Measurements from ENCODE around the gene EPB41L4B.
"Not testable (repeated sequence)": the region's sequence is repeated elsewhere in the genome, so short reads cannot be mapped to it uniquely, and the experiment has no call there.

Gene EPB41L4B

GRCh38 chr9:109166171-109166770, 154.6 kb downstream of the EPB41L4B start:
- no peak for DNase-seq (ENCODE audit: low read depth in 2 of 2)

GRCh38 chr9:109164042-109164441, 156.8 kb downstream of the EPB41L4B start:
- no peak for DNase-seq (ENCODE audit: low read depth in 2 of 2)

GRCh38 chr9:109163194-109163593, 157.7 kb downstream of the EPB41L4B start:
- DNase-seq (ENCODE audit: low read depth in 2 of 2), result no peak

GRCh38 chr9:109162677-109163076, 158.2 kb downstream of the EPB41L4B start:
- DNase-seq (ENCODE audit: low read depth in 2 of 2), result no peak

- DNase-seq (ENCODE audit: low read depth in 2 of 2), result no peak
Measured at GRCh38 chr9:109161471-109161870, 159.4 kb downstream of the EPB41L4B start.

GRCh38 chr9:109159583-109159982, 161.3 kb downstream of the EPB41L4B start:
- DNase-seq (ENCODE audit: low read depth in 2 of 2), result no peak

GRCh38 chr9:109158651-109159050, 162.2 kb downstream of the EPB41L4B start:
- DNase-seq (ENCODE audit: low read depth in 2 of 2), result no peak

GRCh38 chr9:109156708-109157107, 164.2 kb downstream of the EPB41L4B start:
- DNase-seq (ENCODE audit: low read depth in 2 of 2), result no peak

GRCh38 chr9:109150925-109151545, 169.8 kb downstream of the EPB41L4B start:
- DNase-seq (ENCODE audit: low read depth in 2 of 2), result no peak

- DNase-seq (ENCODE audit: low read depth in 2 of 2), result no peak
Measured at GRCh38 chr9:109149722-109150121, 171.1 kb downstream of the EPB41L4B start.

- no peak for DNase-seq (ENCODE audit: low read depth in 2 of 2)
Measured at GRCh38 chr9:109149089-109149488, 171.8 kb downstream of the EPB41L4B start.

GRCh38 chr9:109145051-109145450, 175.8 kb downstream of the EPB41L4B start:
- DNase-seq (ENCODE audit: low read depth in 2 of 2), result no peak

- DNase-seq (ENCODE audit: low read depth in 2 of 2), result no peak
Measured at GRCh38 chr9:109143881-109144562, 176.8 kb downstream of the EPB41L4B start.

GRCh38 chr9:109141375-109141774, 179.5 kb downstream of the EPB41L4B start:
- DNase-seq (ENCODE audit: low read depth in 2 of 2), result no peak

GRCh38 chr9:109139851-109140250, 181.0 kb downstream of the EPB41L4B start:
- no peak for DNase-seq (ENCODE audit: low read depth in 2 of 2)

- DNase-seq (ENCODE audit: low read depth in 2 of 2), result no peak
Measured at GRCh38 chr9:109138421-109138820, 182.4 kb downstream of the EPB41L4B start.

- no peak for DNase-seq (ENCODE audit: low read depth in 2 of 2)
Measured at GRCh38 chr9:109134167-109134578, 186.7 kb downstream of the EPB41L4B start.

GRCh38 chr9:109133533-109133932, 187.3 kb downstream of the EPB41L4B start:
- no peak for DNase-seq (ENCODE audit: low read depth in 2 of 2)

GRCh38 chr9:109132567-109133021, 188.3 kb downstream of the EPB41L4B start:
- DNase-seq (ENCODE audit: low read depth in 2 of 2), result no peak

- DNase-seq (ENCODE audit: low read depth in 2 of 2), result no peak
Measured at GRCh38 chr9:109129470-109130197, 191.2 kb downstream of the EPB41L4B start.

GRCh38 chr9:109126671-109127070, 194.2 kb downstream of the EPB41L4B start:
- not testable (repeated sequence) for DNase-seq (ENCODE audit: low read depth in 2 of 2)

- DNase-seq (ENCODE audit: low read depth in 2 of 2), result no peak
Measured at GRCh38 chr9:109124121-109124520, 196.7 kb downstream of the EPB41L4B start.
